Activated CD4-positive, alpha-beta T cell treated with anti-CD3 and anti-CD28 coated beads for 36 hours (primary cell): ENCODE measurements around the gene HIBCH. TPM values are rescaled to one million over a fixed set of nuclear protein-coding genes. Genes with fewer than 3 reads are reported as not detected.
"Not testable (repeated sequence)": the region's sequence is repeated elsewhere in the genome, so short reads cannot be mapped to it uniquely, and the experiment has no call there.

Experiments
- ATAC-seq: fragments of 200-7000 bp; cut with Tn5 transposase; one replicate; pipeline ENCODE4 v1.10.0; 2021; ENCODE audit warnings: mild to moderate bottlenecking, moderate library complexity
- CTCF ChIA-PET: fragments of 350-600 bp; sonication (Branson Sonifier 250); formaldehyde crosslinking; loops from one replicate; lab custom pipeline; 2021; ENCODE audit warnings: antibody characterized with exemption; lab: Charles Lee
- POLR2A ChIA-PET: fragments of 350-600 bp; sonication (Branson Sonifier 250); formaldehyde crosslinking; loops from one replicate; lab custom pipeline; 2021; ENCODE audit warnings: antibody characterized with exemption, inconsistent platforms; lab: Charles Lee
- DNase-seq: peaks from one replicate; pipeline ENCODE4 v3.0.0-alpha.2; 2020
- H3K27ac Mint-ChIP-seq: one replicate; pipeline ENCODE4 v1.8.0; 2021; ENCODE audit warnings: mixed read lengths
- H3K27me3 Mint-ChIP-seq: one replicate; pipeline ENCODE4 v1.8.0; 2021; ENCODE audit warnings: mixed read lengths
- H3K36me3 Mint-ChIP-seq: one replicate; pipeline ENCODE4 v1.8.0; 2021; ENCODE audit warnings: low read depth, mixed read lengths
- H3K4me1 Mint-ChIP-seq: one replicate; pipeline ENCODE4 v1.8.0; 2021; ENCODE audit warnings: mixed read lengths
- H3K4me3 Mint-ChIP-seq: one replicate; pipeline ENCODE4 v1.8.0; 2021; ENCODE audit warnings: mild to moderate bottlenecking, moderate library complexity, mixed read lengths
- H3K9me3 Mint-ChIP-seq: one replicate; pipeline ENCODE4 v1.8.0; 2021; ENCODE audit warnings: low read depth, mixed read lengths
- intact Hi-C, 2 experiments: fragments of 100-400 bp; cut with DNase I in 1 of 2; cut with micrococcal nuclease in 1 of 2; formaldehyde crosslinking; loops; one replicate each; pipeline versions ENCODE4 v1.14.2 to v1.15.1; 2022 to 2024; cut with DNase I, micrococcal nuclease
- total RNA-seq, 2 experiments: library from RNA; stranded (reverse); gene quantifications; one replicate each; pipeline ENCODE4 v1.2.3, GENCODE V29; 2021

Gene HIBCH
- total RNA-seq, 2 experiments from 2014 or later: 23.1 to 23.7 TPM

DNA sequence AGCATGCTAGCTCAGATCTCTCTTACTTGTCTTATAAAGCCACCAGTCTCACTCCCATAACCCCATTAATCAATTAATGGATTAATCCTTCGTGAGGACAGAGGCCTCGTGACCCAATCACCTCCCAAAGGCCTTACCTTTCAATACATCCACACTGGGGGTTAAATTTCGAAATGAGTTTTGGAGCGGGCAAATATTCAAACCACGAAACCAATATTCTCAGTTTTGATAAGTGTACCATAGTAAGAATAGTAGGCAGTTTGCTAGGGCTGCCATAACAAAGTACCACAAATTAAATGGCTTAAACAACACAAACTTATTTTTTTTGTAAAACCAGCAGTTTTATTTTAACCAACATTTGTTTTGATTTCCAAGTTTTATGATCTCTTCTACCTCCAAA is 15.2 kb downstream of the HIBCH start:
- CTCF ChIA-PET: interaction anchor here (1.9 kb wide), 1 partner anchor 14 kb away, joined by 5 read pairs; the partner anchor contains the start of gene HIBCH
- ATAC-seq (peak; percentile 66), DNase-seq (no peak)
- peaks cover 13% of the 10 kb centered on the region for H3K4me1 Mint-ChIP-seq
- no peak overlapping the region for H3K4me3 Mint-ChIP-seq
- no peaks in the 10 kb centered on the region for H3K27me3 Mint-ChIP-seq
- H3K36me3 Mint-ChIP-seq: peaks cover 42% of the 10 kb centered on the region
- H3K9me3 Mint-ChIP-seq: peaks cover 5% of the 10 kb centered on the region
- H3K27ac Mint-ChIP-seq: no peak overlapping the region
- POLR2A ChIA-PET: no interaction called here
- intact Hi-C loops: no loop called here

- intact Hi-C loops: no loop called here
- Mint-ChIP-seq H3K27ac (no peak overlapping the region), H3K4me3 (no peak overlapping the region), H3K4me1 (peaks cover 13% of the 10 kb centered on the region), H3K9me3 (peaks cover 5% of the 10 kb centered on the region), H3K36me3 (peaks cover 41% of the 10 kb centered on the region), H3K27me3 (no peaks in the 10 kb centered on the region)
- ChIA-PET CTCF (interaction anchor here (1.9 kb wide), 1 partner anchor 15 kb away, joined by 5 read pairs; the partner anchor contains the start of gene HIBCH), POLR2A (no interaction called here)
- DNase-seq: no peak
- no peak for ATAC-seq
Measured at GRCh38 chr2:190303647-190304046, 16.0 kb downstream of the HIBCH start.

- H3K9me3 Mint-ChIP-seq: peaks cover 5% of the 10 kb centered on the region
- ATAC-seq: no peak
- H3K27me3 Mint-ChIP-seq: no peaks in the 10 kb centered on the region
- peaks cover 51% of the 10 kb centered on the region for H3K36me3 Mint-ChIP-seq
- H3K27ac Mint-ChIP-seq: no peak overlapping the region
- intact Hi-C loops: no loop called here
- H3K4me3 Mint-ChIP-seq: no peak overlapping the region
- DNase-seq: no peak
- H3K4me1 Mint-ChIP-seq: peaks cover 13% of the 10 kb centered on the region
- ChIA-PET CTCF (no interaction called here), POLR2A (no interaction called here)
Measured at GRCh38 chr2:190302052-190302451, 17.6 kb downstream of the HIBCH start.

- no peak overlapping the region for H3K4me3 Mint-ChIP-seq
- ChIA-PET CTCF (no interaction called here), POLR2A (no interaction called here)
- intact Hi-C loops: no loop called here
- peaks cover 55% of the 10 kb centered on the region for H3K36me3 Mint-ChIP-seq
- H3K27me3 Mint-ChIP-seq: no peaks in the 10 kb centered on the region
- no peak overlapping the region for H3K27ac Mint-ChIP-seq
- H3K9me3 Mint-ChIP-seq: peaks cover 5% of the 10 kb centered on the region
- H3K4me1 Mint-ChIP-seq: peaks cover 13% of the 10 kb centered on the region
- no peak for DNase-seq
- no peak for ATAC-seq
Measured at GRCh38 chr2:190301032-190301431, 18.6 kb downstream of the HIBCH start.

DNA sequence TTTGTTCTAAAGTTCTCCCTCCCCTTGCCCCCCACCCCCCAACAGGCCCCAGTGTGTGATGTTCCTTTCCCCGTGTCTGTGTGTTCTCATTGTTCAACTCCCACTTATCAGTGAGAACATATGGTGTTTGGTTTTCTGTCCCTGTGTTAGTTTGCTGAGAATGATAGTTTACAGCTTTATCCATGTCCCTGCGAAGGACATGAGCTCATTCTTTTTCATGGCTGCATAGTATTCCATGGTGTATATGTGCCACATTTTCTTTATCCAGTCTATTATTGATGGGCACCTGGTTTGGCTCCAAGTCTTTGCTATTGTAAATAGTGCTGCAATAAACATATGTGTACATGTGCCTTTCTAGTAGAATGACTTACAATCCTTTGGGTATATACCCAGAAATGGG is 21.7 kb downstream of the HIBCH start:
- H3K9me3 Mint-ChIP-seq, H3K27ac Mint-ChIP-seq, intact Hi-C loops, H3K4me3 Mint-ChIP-seq, ATAC-seq, POLR2A ChIA-PET, H3K27me3 Mint-ChIP-seq, DNase-seq, H3K4me1 Mint-ChIP-seq, CTCF ChIA-PET: not testable (repeated sequence)
- peaks cover 53% of the 10 kb centered on the region for H3K36me3 Mint-ChIP-seq

DNA sequence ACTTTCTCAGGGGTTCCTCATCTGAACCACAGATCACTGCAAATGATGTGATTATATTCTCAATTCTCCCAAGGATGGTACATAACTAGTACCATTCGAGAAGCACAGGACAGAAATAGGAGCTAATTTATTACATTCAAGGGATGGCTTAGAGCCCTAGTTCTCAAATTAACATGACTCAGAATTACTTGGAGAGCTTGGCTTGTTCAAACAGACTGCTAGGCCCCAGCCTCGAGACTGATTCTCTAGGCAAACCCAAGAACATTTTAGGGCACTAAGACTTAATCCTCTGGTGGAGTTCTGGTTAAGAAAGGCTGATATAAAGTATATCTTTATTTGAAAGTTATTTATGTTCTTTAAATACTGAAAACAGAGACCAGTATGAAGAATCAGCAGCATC is 35.8 kb downstream of the HIBCH start:
- no peak overlapping the region for H3K27ac Mint-ChIP-seq
- ChIA-PET POLR2A (no interaction called here), CTCF (interaction anchor here (0.5 to 1.0 kb wide), 2 partner anchors 9 to 213 kb away, joined by 3 read pairs; no protein-coding TSS in a partner anchor)
- intact Hi-C loops: no loop called here
- no peak overlapping the region for H3K4me3 Mint-ChIP-seq
- H3K4me1 Mint-ChIP-seq: no peaks in the 10 kb centered on the region
- no peaks in the 10 kb centered on the region for H3K9me3 Mint-ChIP-seq
- ATAC-seq (no peak), DNase-seq (no peak)
- H3K27me3 Mint-ChIP-seq: no peaks in the 10 kb centered on the region
- peaks cover 46% of the 10 kb centered on the region for H3K36me3 Mint-ChIP-seq

- peaks cover 36% of the 10 kb centered on the region for H3K36me3 Mint-ChIP-seq
Measured at GRCh38 chr2:190280565-190281350, 38.9 kb downstream of the HIBCH start.

DNA sequence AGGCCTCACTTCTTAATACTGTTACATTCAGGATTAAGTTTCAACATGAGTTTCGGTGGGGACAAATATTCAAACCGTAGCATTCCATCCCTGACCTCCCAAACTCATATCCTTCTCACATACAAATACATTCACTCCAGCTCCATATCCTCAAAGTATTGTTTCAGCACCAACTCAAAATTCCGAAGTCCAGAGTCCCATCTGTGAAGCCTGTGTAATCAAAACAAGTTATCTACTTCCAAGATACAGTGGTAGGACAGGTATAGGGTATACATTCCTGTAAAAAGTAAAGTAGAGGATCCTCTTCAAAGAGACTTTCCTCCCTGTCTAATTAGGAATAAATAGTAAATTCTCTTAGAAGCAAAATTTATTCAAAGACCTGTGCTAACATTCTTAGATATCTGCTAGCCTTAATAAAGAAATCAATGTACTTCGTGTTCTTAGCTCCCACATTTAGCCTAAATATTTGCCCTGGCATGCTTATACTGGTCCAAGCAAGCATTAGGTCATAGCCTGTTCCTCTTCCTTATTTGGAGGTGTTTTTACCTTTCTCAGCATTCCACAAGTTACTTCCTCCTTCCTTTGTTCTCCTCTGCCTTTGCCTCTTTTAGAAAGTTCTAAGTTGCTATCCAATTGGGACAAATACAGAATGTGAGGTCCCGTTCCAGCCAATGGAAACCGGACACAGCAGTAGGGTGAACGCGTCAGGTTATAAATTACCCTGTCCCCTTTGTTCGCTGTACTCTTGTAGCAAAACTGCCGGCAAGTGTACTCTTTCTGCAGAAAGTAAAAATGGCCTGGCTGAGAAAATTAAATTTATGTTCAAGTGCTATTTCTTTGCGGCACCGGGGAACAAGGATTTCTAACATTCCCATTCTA is 40.1 kb downstream of the HIBCH start:
- H3K27me3 Mint-ChIP-seq, ATAC-seq, DNase-seq, H3K4me1 Mint-ChIP-seq, H3K27ac Mint-ChIP-seq, POLR2A ChIA-PET, H3K4me3 Mint-ChIP-seq, H3K9me3 Mint-ChIP-seq: not testable (repeated sequence)
- intact Hi-C loops: loop anchor here in 1 of 2 experiments (5.0 kb wide), 2 partner anchors 93 to 257 kb away; no protein-coding TSS in a partner anchor
- H3K36me3 Mint-ChIP-seq: peaks cover 37% of the 10 kb centered on the region
- CTCF ChIA-PET: interaction anchor here (1.0 to 2.6 kb wide), 2 partner anchors 11 to 191 kb away, joined by 3 to 18 read pairs; no protein-coding TSS in a partner anchor

More at GRCh38 chr2:190280565-190281350, 38.9 kb downstream of the HIBCH start:
- intact Hi-C loops: no loop called here
- ChIA-PET CTCF (interaction anchor here (1.6 kb wide), 1 partner anchor 192 kb away, joined by 8 read pairs; no protein-coding TSS in a partner anchor), POLR2A (no interaction called here)
- no peaks in the 10 kb centered on the region for H3K9me3 Mint-ChIP-seq
- no peak overlapping the region for H3K4me3 Mint-ChIP-seq
- peaks cover 1% of the 10 kb centered on the region for H3K4me1 Mint-ChIP-seq
- no peak for DNase-seq
- H3K27ac Mint-ChIP-seq: no peak overlapping the region
- no peaks in the 10 kb centered on the region for H3K27me3 Mint-ChIP-seq
- no peak for ATAC-seq

- H3K4me3 Mint-ChIP-seq: no peak overlapping the region
- POLR2A ChIA-PET: interaction anchor here (0.7 kb wide), 1 partner anchor 31 kb away, joined by 4 read pairs; no protein-coding TSS in a partner anchor
- no peaks in the 10 kb centered on the region for H3K9me3 Mint-ChIP-seq
- DNase-seq: peak; percentile 45
- no peak overlapping the region for H3K27ac Mint-ChIP-seq
- peak; percentile 76 for ATAC-seq
- H3K27me3 Mint-ChIP-seq: no peaks in the 10 kb centered on the region
- peaks cover 3% of the 10 kb centered on the region for H3K4me1 Mint-ChIP-seq
- CTCF ChIA-PET: interaction anchor here (0.6 to 2.6 kb wide), 9 partner anchors 10 to 198 kb away, joined by 3 to 18 read pairs (median 3); no protein-coding TSS in a partner anchor
- intact Hi-C loops: loop anchor here (1.0 to 5.0 kb wide), 4 partner anchors 95 to 255 kb away; no protein-coding TSS in a partner anchor
- H3K36me3 Mint-ChIP-seq: peaks cover 28% of the 10 kb centered on the region
Measured at GRCh38 chr2:190277234-190278112, 42.2 kb downstream of the HIBCH start.

DNA sequence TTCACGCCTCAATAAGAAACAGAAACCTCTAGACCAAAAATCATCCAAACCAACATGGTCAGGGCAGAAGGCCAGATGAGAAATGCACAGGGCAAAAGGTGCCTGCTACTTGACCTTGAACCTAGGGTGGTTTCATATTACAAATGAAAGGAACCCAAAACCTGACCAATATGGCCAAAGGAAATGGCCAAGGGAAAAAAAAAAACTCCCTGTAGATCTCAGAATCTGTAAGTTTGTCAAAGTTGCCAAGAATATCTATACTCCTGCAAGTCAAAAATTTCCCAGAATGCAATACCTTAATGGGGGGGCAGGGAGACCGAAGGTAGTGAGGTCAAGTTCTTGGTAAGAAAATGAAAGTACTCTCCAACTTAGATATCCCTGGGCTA is 47.2 kb downstream of the HIBCH start:
- ChIA-PET CTCF (interaction anchor here (0.5 kb wide), 1 partner anchor 706 kb away, joined by 4 read pairs; no protein-coding TSS in a partner anchor), POLR2A (no interaction called here)
- Mint-ChIP-seq H3K27me3 (no peaks in the 10 kb centered on the region), H3K36me3 (peaks cover 32% of the 10 kb centered on the region), H3K4me1 (peaks cover 3% of the 10 kb centered on the region), H3K4me3 (no peak overlapping the region), H3K9me3 (no peaks in the 10 kb centered on the region), H3K27ac (no peak overlapping the region)
- no peak for DNase-seq
- ATAC-seq: no peak
- intact Hi-C loops: no loop called here
